H9 (cell line): ENCODE data around the gene DGUOK. TPM values are rescaled to one million over a fixed set of nuclear protein-coding genes. Genes with fewer than 3 reads are reported as not detected.

Experiments
- DNase-seq: peaks from one replicate; pipeline ENCODE4 v3.0.0-alpha.2; 2017
- H2AFZ ChIP-seq: one replicate; pipeline ENCODE4 v1.6.1; 2013; ENCODE audit warnings: mild to moderate bottlenecking, low read length, control low read depth, moderate library complexity
- H2AK5ac ChIP-seq: 2 replicates; pipeline ENCODE4 v1.6.1; 2013; ENCODE audit warnings: low read length, control low read depth, mixed read lengths; ENCODE audit not compliant: insufficient read length
- H2BK120ac ChIP-seq: one replicate; pipeline ENCODE4 v1.6.1; 2013; ENCODE audit warnings: low read depth, mild to moderate bottlenecking, low read length, control low read depth, inconsistent platforms; ENCODE audit not compliant: poor library complexity, severe bottlenecking
- H2BK12ac ChIP-seq: 2 replicates; pipeline ENCODE4 v1.6.1; 2013; ENCODE audit warnings: low read length, control low read depth, mixed read lengths, low read depth; ENCODE audit not compliant: insufficient read length
- H2BK15ac ChIP-seq: 2 replicates; pipeline ENCODE4 v1.6.1; 2013; ENCODE audit warnings: low read depth, low read length, control low read depth
- H2BK20ac ChIP-seq: one replicate; pipeline ENCODE4 v1.6.1; 2013; ENCODE audit warnings: low read depth, mild to moderate bottlenecking, low read length, control low read depth, inconsistent platforms; ENCODE audit not compliant: poor library complexity, severe bottlenecking
- H2BK5ac ChIP-seq: 2 replicates; pipeline ENCODE4 v1.6.1; 2013; ENCODE audit warnings: low read length, control low read depth, mixed read lengths; ENCODE audit not compliant: insufficient read length
- H3K14ac ChIP-seq: 2 replicates; pipeline ENCODE4 v1.6.1; 2013; ENCODE audit warnings: low read length, control low read depth; ENCODE audit not compliant: insufficient read depth
- H3K18ac ChIP-seq: 2 replicates; pipeline ENCODE4 v1.6.1; 2013; ENCODE audit warnings: low read depth, mild to moderate bottlenecking, mixed read lengths, low read length, control low read depth; ENCODE audit not compliant: insufficient read length
- H3K23ac ChIP-seq: 2 replicates; pipeline ENCODE4 v1.6.1; 2013; ENCODE audit warnings: low read length, control low read depth, mixed read lengths, low read depth; ENCODE audit not compliant: insufficient read length
- H3K23me2 ChIP-seq: 2 replicates; pipeline ENCODE4 v1.6.1; 2013; ENCODE audit warnings: low read depth, mild to moderate bottlenecking, mixed read lengths, low read length, control low read depth; ENCODE audit not compliant: insufficient read length, poor library complexity, severe bottlenecking
- H3K27ac ChIP-seq: 2 replicates; pipeline ENCODE4 v1.5.1; 2013; ENCODE audit warnings: low read length, control low read depth, mixed read lengths, low read depth; ENCODE audit not compliant: insufficient read length
- H3K27me3 ChIP-seq: 2 replicates; pipeline ENCODE4 v1.6.1; 2013; ENCODE audit warnings: low read length, control low read depth, inconsistent platforms; ENCODE audit not compliant: insufficient read depth
- H3K4ac ChIP-seq: 2 replicates; pipeline ENCODE4 v1.6.1; 2013; ENCODE audit warnings: low read depth, mild to moderate bottlenecking, control low read depth, inconsistent platforms, low read length, moderate library complexity
- H3K4me1 ChIP-seq: 2 replicates; pipeline ENCODE4 v1.6.1; 2013; ENCODE audit warnings: low read length, control low read depth, inconsistent platforms; ENCODE audit not compliant: insufficient read depth
- H3K4me2 ChIP-seq: 2 replicates; pipeline ENCODE4 v1.6.1; 2013; ENCODE audit warnings: low read length, control low read depth, mixed read lengths; ENCODE audit not compliant: insufficient read length, insufficient read depth
- H3K56ac ChIP-seq: 2 replicates; pipeline ENCODE4 v1.6.1; 2013; ENCODE audit warnings: low read depth, mild to moderate bottlenecking, mixed read lengths, low read length, control low read depth; ENCODE audit not compliant: insufficient read length
- H3K79me1 ChIP-seq: 2 replicates; pipeline ENCODE4 v1.6.1; 2013; ENCODE audit warnings: low read depth, mild to moderate bottlenecking, moderate library complexity, low read length, control low read depth, inconsistent platforms; ENCODE audit not compliant: insufficient read depth, poor library complexity, severe bottlenecking
- H3K79me2 ChIP-seq: 2 replicates; pipeline ENCODE4 v1.6.1; 2013; ENCODE audit warnings: low read length, control low read depth, inconsistent platforms; ENCODE audit not compliant: insufficient read depth
- H3K9ac ChIP-seq: 2 replicates; pipeline ENCODE4 v1.6.1; 2013; ENCODE audit warnings: low read length, control low read depth, mixed read lengths; ENCODE audit not compliant: insufficient read length; ENCODE audit errors: extremely low read depth
- H3K9me3 ChIP-seq: one replicate; pipeline ENCODE4 v1.6.1; 2013; ENCODE audit warnings: low read depth, low read length, inconsistent platforms; ENCODE audit not compliant: control insufficient read depth
- H3T11ph ChIP-seq: one replicate; pipeline ENCODE4 v1.6.1; 2013; ENCODE audit warnings: mild to moderate bottlenecking, low read length, control low read depth, inconsistent platforms
- H4K20me1 ChIP-seq: one replicate; pipeline ENCODE4 v1.6.1; 2013; ENCODE audit not compliant: control insufficient read depth, insufficient read length, insufficient read depth
- H4K5ac ChIP-seq: 2 replicates; pipeline ENCODE4 v1.6.1; 2013; ENCODE audit warnings: low read depth, mild to moderate bottlenecking, mixed read lengths, low read length, control low read depth; ENCODE audit not compliant: insufficient read length
- H4K8ac ChIP-seq: replicated peaks from 2 replicates; pipeline ENCODE4 v1.6.1; 2013; ENCODE audit warnings: low read length, control low read depth, mixed read lengths, low read depth; ENCODE audit not compliant: insufficient read length
- H4K91ac ChIP-seq: 2 replicates; pipeline ENCODE4 v1.6.1; 2013; ENCODE audit warnings: low read depth, mild to moderate bottlenecking, moderate library complexity, mixed read lengths, low read length, control low read depth; ENCODE audit not compliant: insufficient read length
- H3K27ac Mint-ChIP-seq, 3 experiments: 2 replicates in 2 of 3; 3 replicates in 1 of 3; pipeline ENCODE4 v1.8.0; 2020 to 2021; ENCODE audit warnings: mixed read lengths in 3 of 3, mild to moderate bottlenecking in 1 of 3, moderate library complexity in 1 of 3
- H3K27me3 Mint-ChIP-seq: 2 replicates; pipeline ENCODE4 v1.8.0; 2021; ENCODE audit warnings: low read depth, mild to moderate bottlenecking, moderate library complexity, mixed read lengths
- H3K36me3 Mint-ChIP-seq, 3 experiments: 2 replicates in 2 of 3; 3 replicates in 1 of 3; pipeline ENCODE4 v1.8.0; 2020 to 2021; ENCODE audit warnings: low read depth in 3 of 3, mixed read lengths in 3 of 3; ENCODE audit not compliant: insufficient read depth in 1 of 3
- H3K4me1 Mint-ChIP-seq, 2 experiments: 2 replicates each; pipeline ENCODE4 v1.8.0; 2020; ENCODE audit warnings: mixed read lengths in 2 of 2
- H3K4me3 Mint-ChIP-seq, 2 experiments: 2 replicates in 1 of 2; 3 replicates in 1 of 2; pipeline ENCODE4 v1.8.0; 2020 to 2021; ENCODE audit warnings: mild to moderate bottlenecking in 2 of 2, mixed read lengths in 2 of 2, moderate library complexity in 1 of 2
- H3K9me3 Mint-ChIP-seq, 2 experiments: 2 replicates in 1 of 2; 3 replicates in 1 of 2; pipeline ENCODE4 v1.8.0; 2020; ENCODE audit warnings: mild to moderate bottlenecking in 2 of 2, mixed read lengths in 2 of 2, moderate library complexity in 1 of 2
- WGBS: extraction: QIAGEN DNeasy Blood & Tissue Kit; methylation state at CpG from one replicate; pipeline ENCODE4 v1.1.7; 2013; ENCODE audit warnings: missing lambda C conversion rate, low lambda C conversion rate, mixed read lengths; ENCODE audit not compliant: insufficient read length; ENCODE audit errors: extremely low coverage; 5-methylcytosine and 5-hydroxymethylcytosine counted together
- total RNA-seq: library from RNA; stranded (reverse); gene quantifications from 2 replicates; pipeline ENCODE4 v1.2.1, GENCODE V29; 2021
- TF ChIP-seq, protein P1 (sequence below): fragments of 200-600 bp; sonication (generic); conservative IDR thresholded peaks from 3 replicates; pipeline ENCODE4 v1.8.0; 2021; ENCODE audit warnings: antibody characterized with exemption, mild to moderate bottlenecking

Gene DGUOK
- total RNA-seq, 1 experiment from 2014 or later = 98.5 TPM

DNA sequence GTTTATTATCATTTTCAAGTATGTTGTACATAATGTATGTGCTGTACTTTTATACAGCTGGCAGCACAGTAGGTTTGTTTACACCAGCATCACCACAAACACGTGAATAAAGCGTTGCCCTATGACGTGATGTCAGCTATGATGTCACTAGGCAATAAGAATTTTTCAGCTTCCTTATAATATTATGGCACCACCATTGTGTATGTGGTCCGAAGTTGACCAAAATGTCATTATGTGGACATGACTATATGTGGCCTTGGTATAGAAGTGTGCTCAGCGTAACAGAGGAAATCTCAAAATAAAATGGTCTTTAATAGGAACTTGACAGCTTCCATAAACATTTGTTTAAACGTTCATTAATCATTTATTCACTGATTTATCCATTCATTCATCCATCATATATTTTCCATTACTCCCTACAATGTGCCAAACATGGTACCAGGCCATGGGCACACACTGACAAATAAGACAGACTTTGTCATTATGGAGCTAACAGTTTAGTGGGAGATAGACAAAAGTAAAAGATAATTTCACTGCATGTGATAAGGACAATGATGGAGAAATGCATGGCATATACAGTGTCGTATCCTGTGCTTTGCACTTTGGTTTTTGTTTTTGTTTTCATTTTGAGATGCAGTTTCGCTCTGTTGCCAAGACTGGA lies 15.0 kb upstream of the DGUOK start:
- H3K4me2 ChIP-seq = no peak overlapping the region
- no peaks in the 10 kb centered on the region for H3K9me3 ChIP-seq
- H3K4ac ChIP-seq = no peak overlapping the region
- Mint-ChIP-seq H3K27me3 (peaks cover 3% of the 10 kb centered on the region), H3K4me1 (peaks cover 4 to 5% of the 10 kb centered on the region in 2 experiments), H3K36me3 (no peaks in the 10 kb centered on the region), H3K4me3 (no peak overlapping the region), H3K27ac (no peak overlapping the region), H3K9me3 (no peaks in the 10 kb centered on the region)
- TF ChIP-seq, protein P1, sequence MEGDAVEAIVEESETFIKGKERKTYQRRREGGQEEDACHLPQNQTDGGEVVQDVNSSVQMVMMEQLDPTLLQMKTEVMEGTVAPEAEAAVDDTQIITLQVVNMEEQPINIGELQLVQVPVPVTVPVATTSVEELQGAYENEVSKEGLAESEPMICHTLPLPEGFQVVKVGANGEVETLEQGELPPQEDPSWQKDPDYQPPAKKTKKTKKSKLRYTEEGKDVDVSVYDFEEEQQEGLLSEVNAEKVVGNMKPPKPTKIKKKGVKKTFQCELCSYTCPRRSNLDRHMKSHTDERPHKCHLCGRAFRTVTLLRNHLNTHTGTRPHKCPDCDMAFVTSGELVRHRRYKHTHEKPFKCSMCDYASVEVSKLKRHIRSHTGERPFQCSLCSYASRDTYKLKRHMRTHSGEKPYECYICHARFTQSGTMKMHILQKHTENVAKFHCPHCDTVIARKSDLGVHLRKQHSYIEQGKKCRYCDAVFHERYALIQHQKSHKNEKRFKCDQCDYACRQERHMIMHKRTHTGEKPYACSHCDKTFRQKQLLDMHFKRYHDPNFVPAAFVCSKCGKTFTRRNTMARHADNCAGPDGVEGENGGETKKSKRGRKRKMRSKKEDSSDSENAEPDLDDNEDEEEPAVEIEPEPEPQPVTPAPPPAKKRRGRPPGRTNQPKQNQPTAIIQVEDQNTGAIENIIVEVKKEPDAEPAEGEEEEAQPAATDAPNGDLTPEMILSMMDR = no peak
- H2AFZ ChIP-seq = no peak overlapping the region
- H3K79me1 ChIP-seq = no peaks in the 10 kb centered on the region
- no peak overlapping the region for H2BK5ac ChIP-seq
- H3K14ac ChIP-seq = no peak overlapping the region
- no peak overlapping the region for H2BK15ac ChIP-seq
- H3K27ac ChIP-seq = no peak overlapping the region
- H2BK12ac ChIP-seq = no peak overlapping the region
- no peak overlapping the region for H4K8ac ChIP-seq
- H2BK120ac ChIP-seq = no peak overlapping the region
- no peak overlapping the region for H4K5ac ChIP-seq
- no peaks in the 10 kb centered on the region for H3K27me3 ChIP-seq
- H3K79me2 ChIP-seq = no peaks in the 10 kb centered on the region
- H3T11ph ChIP-seq = no peak overlapping the region
- no peaks in the 10 kb centered on the region for H3K23me2 ChIP-seq
- no peak overlapping the region for H3K23ac ChIP-seq
- H2BK20ac ChIP-seq = no peak overlapping the region
- no peaks in the 10 kb centered on the region for H4K20me1 ChIP-seq
- H3K9ac ChIP-seq = no peak overlapping the region
- no peak overlapping the region for H3K56ac ChIP-seq
- DNase-seq = no peak
- no peaks in the 10 kb centered on the region for H3K4me1 ChIP-seq
- no peak overlapping the region for H2AK5ac ChIP-seq
- no peak overlapping the region for H3K18ac ChIP-seq
- H4K91ac ChIP-seq = no peak overlapping the region
- 100% methylated on average over 1 of the region's 8 CpGs for WGBS
